Neural cell (in vitro differentiated cells): Measurements from ENCODE around the gene EPAS1. TPM values are rescaled to one million over a fixed set of nuclear protein-coding genes. Genes with fewer than 3 reads are reported as not detected.

Experiments used
- H2AFZ ChIP-seq: fragments of 200-600, 300-800 bp; sonication (generic), shearing (Covaris generic); 2 replicates; pipeline ENCODE4 v1.6.0; 2014; ENCODE audit warnings: low read depth, mild to moderate bottlenecking, antibody characterized with exemption, low read length, moderate library complexity
- H3F3A ChIP-seq: fragments of 200-600 bp; shearing (Covaris generic); 2 replicates; pipeline ENCODE4 v1.6.1; 2016; ENCODE audit warnings: mild to moderate bottlenecking, moderate library complexity, mixed read lengths, antibody characterized with exemption, low read length; ENCODE audit not compliant: insufficient read depth, poor library complexity, severe bottlenecking
- H3K27ac ChIP-seq: fragments of 200-600, 300-800 bp; sonication (generic), shearing (Covaris generic); 2 replicates; pipeline ENCODE4 v1.5.1; 2014; ENCODE audit warnings: mild to moderate bottlenecking, low read length, moderate library complexity
- H3K27me3 ChIP-seq: fragments of 300-800, 200-600 bp; sonication (generic), shearing (Covaris generic); 2 replicates; pipeline ENCODE4 v1.6.0; 2014; ENCODE audit warnings: mild to moderate bottlenecking, low read depth, low read length, moderate library complexity; ENCODE audit not compliant: insufficient read depth
- H3K36me3 ChIP-seq: fragments of 300-800, 200-600 bp; sonication (generic), shearing (Covaris generic); 2 replicates; pipeline ENCODE4 v1.5.1; 2014; ENCODE audit warnings: mild to moderate bottlenecking, antibody characterized with exemption, low read length, moderate library complexity; ENCODE audit not compliant: insufficient read depth
- H3K4me2 ChIP-seq: fragments of 300-800, 200-600 bp; sonication (generic), shearing (Covaris generic); 2 replicates; pipeline ENCODE4 v1.6.0; 2014; ENCODE audit warnings: mild to moderate bottlenecking, low read length
- H3K4me3 ChIP-seq: fragments of 300-800, 200-600 bp; sonication (generic), shearing (Covaris generic); 2 replicates; pipeline ENCODE4 v1.5.1; 2014; ENCODE audit warnings: mild to moderate bottlenecking, low read length, moderate library complexity
- H3K79me2 ChIP-seq: fragments of 200-600 bp; shearing (Covaris generic); replicated peaks from 2 replicates; pipeline ENCODE4 v1.6.0; 2014; ENCODE audit warnings: mild to moderate bottlenecking, low read length, moderate library complexity; ENCODE audit not compliant: insufficient read depth
- H3K9ac ChIP-seq: fragments of 300-800, 200-600 bp; sonication (generic), shearing (Covaris generic); 2 replicates; pipeline ENCODE4 v1.6.1; 2016; ENCODE audit warnings: mild to moderate bottlenecking, low read length, mixed read lengths
- H3K9me2 ChIP-seq: fragments of 200-600 bp; shearing (Covaris generic); 2 replicates; pipeline ENCODE4 v1.6.1; 2016; ENCODE audit warnings: mild to moderate bottlenecking, low read length, mixed read lengths; ENCODE audit not compliant: insufficient read depth
- H3K9me3 ChIP-seq: fragments of 200-600, 300-800 bp; sonication (generic), shearing (Covaris generic); 2 replicates; pipeline ENCODE4 v1.6.1; 2016; ENCODE audit warnings: mild to moderate bottlenecking, mixed run types, low read length, moderate library complexity, mixed read lengths
- H4K20me1 ChIP-seq: fragments of 200-600 bp; shearing (Covaris generic); 2 replicates; pipeline ENCODE4 v1.6.1; 2016; ENCODE audit warnings: mild to moderate bottlenecking, mixed run types; ENCODE audit not compliant: insufficient read depth
- EP300 ChIP-seq: fragments of 450-650 bp; conservative IDR thresholded peaks from 2 replicates; pipeline ENCODE4 v1.6.1; 2014; ENCODE audit warnings: antibody characterized with exemption, mild to moderate bottlenecking, moderate library complexity; ENCODE audit not compliant: poor library complexity, severe bottlenecking
- EZH2 ChIP-seq: fragments of 200-600, 300-800 bp; shearing (Covaris generic), sonication (generic); IDR thresholded peaks from 2 replicates; pipeline ENCODE4 v1.6.1; 2014; ENCODE audit warnings: antibody characterized with exemption, low read length, borderline replicate concordance, mild to moderate bottlenecking; ENCODE audit not compliant: insufficient read depth, poor library complexity, severe bottlenecking
- MXI1 ChIP-seq: fragments of 450-650 bp; conservative IDR thresholded peaks from 2 replicates; pipeline ENCODE4 v1.6.1; 2014; ENCODE audit warnings: antibody characterized with exemption, mild to moderate bottlenecking; ENCODE audit not compliant: poor library complexity, severe bottlenecking
- POLR2AphosphoS5 ChIP-seq: IDR thresholded peaks from 2 replicates; pipeline ENCODE4 v1.6.1; 2012
- RAD21 ChIP-seq: fragments of 450-650 bp; conservative IDR thresholded peaks from 2 replicates; pipeline ENCODE4 v1.6.1; 2014; ENCODE audit warnings: antibody characterized with exemption, mild to moderate bottlenecking, moderate library complexity
- REST ChIP-seq: IDR thresholded peaks from 2 replicates; pipeline ENCODE4 v1.6.1; 2012; ENCODE audit warnings: borderline replicate concordance
- SMC3 ChIP-seq: fragments of 450-650 bp; conservative IDR thresholded peaks from 2 replicates; pipeline ENCODE4 v1.6.1; 2014; ENCODE audit warnings: antibody characterized with exemption, mild to moderate bottlenecking, moderate library complexity; ENCODE audit not compliant: poor library complexity
- TAF1 ChIP-seq: IDR thresholded peaks from 2 replicates; pipeline ENCODE4 v1.6.1; 2012; ENCODE audit warnings: low read depth
- polyA plus RNA-seq: library from polyadenylated mRNA; depleted of rRNA; stranded (reverse); fragments of >200 nt; gene quantifications from 2 replicates; pipeline ENCODE4 v1.2.3, GENCODE V29; 2014
- TF ChIP-seq, protein P1 (sequence below): fragments of 450-650 bp; IDR thresholded peaks from 2 replicates; pipeline ENCODE4 v1.5.1; 2014; ENCODE audit warnings: antibody characterized with exemption, mild to moderate bottlenecking, moderate library complexity; ENCODE audit not compliant: poor library complexity, severe bottlenecking

Gene EPAS1
- polyA plus RNA-seq, 1 donor from 2014 or later, result not detected

GRCh38 chr2:46404181-46404759 is 107.1 kb downstream of the EPAS1 start:
- TF ChIP-seq SMC3 (no peak), TAF1 (no peak), REST (no peak), MXI1 (no peak), EP300 (no peak), POLR2AphosphoS5 (no peak), RAD21 (no peak), EZH2 (no peak)
- TF ChIP-seq, protein P1, sequence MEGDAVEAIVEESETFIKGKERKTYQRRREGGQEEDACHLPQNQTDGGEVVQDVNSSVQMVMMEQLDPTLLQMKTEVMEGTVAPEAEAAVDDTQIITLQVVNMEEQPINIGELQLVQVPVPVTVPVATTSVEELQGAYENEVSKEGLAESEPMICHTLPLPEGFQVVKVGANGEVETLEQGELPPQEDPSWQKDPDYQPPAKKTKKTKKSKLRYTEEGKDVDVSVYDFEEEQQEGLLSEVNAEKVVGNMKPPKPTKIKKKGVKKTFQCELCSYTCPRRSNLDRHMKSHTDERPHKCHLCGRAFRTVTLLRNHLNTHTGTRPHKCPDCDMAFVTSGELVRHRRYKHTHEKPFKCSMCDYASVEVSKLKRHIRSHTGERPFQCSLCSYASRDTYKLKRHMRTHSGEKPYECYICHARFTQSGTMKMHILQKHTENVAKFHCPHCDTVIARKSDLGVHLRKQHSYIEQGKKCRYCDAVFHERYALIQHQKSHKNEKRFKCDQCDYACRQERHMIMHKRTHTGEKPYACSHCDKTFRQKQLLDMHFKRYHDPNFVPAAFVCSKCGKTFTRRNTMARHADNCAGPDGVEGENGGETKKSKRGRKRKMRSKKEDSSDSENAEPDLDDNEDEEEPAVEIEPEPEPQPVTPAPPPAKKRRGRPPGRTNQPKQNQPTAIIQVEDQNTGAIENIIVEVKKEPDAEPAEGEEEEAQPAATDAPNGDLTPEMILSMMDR, result no peak
- no peak overlapping the region for H3K4me2 ChIP-seq
- no peak overlapping the region for H3K9ac ChIP-seq
- H3K9me2 ChIP-seq, result no peaks in the 10 kb centered on the region
- no peak overlapping the region for H3K4me3 ChIP-seq
- no peak overlapping the region for H3K27ac ChIP-seq
- no peaks in the 10 kb centered on the region for H3K79me2 ChIP-seq
- H2AFZ ChIP-seq, result no peak overlapping the region
- no peaks in the 10 kb centered on the region for H3K36me3 ChIP-seq
- H3K9me3 ChIP-seq, result no peaks in the 10 kb centered on the region
- no peaks in the 10 kb centered on the region for H3K27me3 ChIP-seq
- no peaks in the 10 kb centered on the region for H3F3A ChIP-seq
- no peaks in the 10 kb centered on the region for H4K20me1 ChIP-seq

DNA sequence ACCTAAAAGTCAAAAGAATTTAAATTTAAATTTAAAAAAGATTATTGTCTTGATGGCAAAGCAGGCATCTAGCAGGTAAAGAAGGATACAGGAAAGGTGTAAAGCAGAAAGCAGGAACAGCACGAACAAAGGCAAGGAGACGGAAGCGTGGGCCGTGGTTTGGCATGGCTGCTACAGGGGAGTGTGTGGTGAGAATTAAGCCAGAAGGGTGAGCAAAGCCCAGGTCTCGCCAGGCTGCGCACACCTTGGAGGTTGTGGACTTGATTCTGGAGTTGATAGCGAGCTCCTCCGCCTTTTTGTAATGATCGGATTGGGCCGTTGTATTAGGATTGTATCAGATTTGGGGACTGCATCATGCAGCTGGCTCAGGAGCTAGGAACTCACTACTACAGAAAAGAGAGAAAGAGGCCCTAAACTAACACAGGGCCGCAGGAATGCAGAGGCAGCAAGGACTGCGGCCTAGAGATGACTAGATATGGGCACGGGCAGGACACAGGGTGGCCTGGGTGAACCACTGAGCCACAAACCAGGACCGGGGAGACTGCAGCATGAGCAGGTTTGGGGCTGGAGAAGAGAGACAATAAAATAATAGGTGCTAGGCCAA is 110.7 kb downstream of the EPAS1 start:
- H3K9me3 ChIP-seq, result no peaks in the 10 kb centered on the region
- H3K27me3 ChIP-seq, result no peaks in the 10 kb centered on the region
- TF ChIP-seq EZH2 (no peak), REST (no peak), TAF1 (no peak), RAD21 (no peak), EP300 (no peak)
- TF ChIP-seq, protein P1, result no peak
- H3K9me2 ChIP-seq, result no peaks in the 10 kb centered on the region
- H3K4me3 ChIP-seq, result no peak overlapping the region
- no peaks in the 10 kb centered on the region for H3K79me2 ChIP-seq
- H3K36me3 ChIP-seq, result no peaks in the 10 kb centered on the region
- H3K4me2 ChIP-seq, result no peak overlapping the region
- H2AFZ ChIP-seq, result no peak overlapping the region
- no peaks in the 10 kb centered on the region for H4K20me1 ChIP-seq
- no peak overlapping the region for H3K27ac ChIP-seq
- H3K9ac ChIP-seq, result no peak overlapping the region
- H3F3A ChIP-seq, result no peaks in the 10 kb centered on the region
